CD4-positive, alpha-beta T cell treated with Interleukin-1 beta for 1 hour (primary cell): ENCODE data around the gene LCE1E.

ENCODE experiments used
- DNase-seq, 2 donors: peaks; one replicate each; pipeline ENCODE4 v3.0.0-alpha.2; 2020 to 2022

Gene LCE1E, protein sequence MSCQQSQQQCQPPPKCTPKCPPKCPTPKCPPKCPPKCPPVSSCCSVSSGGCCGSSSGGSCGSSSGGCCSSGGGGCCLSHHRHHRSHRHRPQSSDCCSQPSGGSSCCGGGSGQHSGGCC

DNA sequence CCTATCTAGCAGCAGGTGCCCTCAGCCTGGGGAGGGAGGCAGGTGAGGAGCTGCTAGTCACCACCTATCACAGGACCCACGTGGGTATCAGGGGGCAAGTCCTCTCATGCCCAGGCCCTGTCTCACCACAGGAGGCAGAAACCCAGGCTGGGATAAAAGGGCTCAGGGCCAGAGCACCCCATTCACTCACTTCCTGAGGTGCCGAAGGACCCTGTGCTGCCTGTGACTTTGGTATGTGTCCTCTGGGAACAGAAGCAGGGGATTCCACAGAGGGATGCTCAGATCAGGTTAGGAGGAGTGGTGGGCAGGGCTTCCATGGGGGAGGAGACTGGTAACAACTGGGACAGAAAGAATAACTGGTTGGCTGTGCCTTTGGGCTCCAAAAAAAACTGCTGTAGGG lies at the start of gene LCE1E:
Gene LCE1E, plus strand, starts transcription at position 181 of the 400 bp plus-strand sequence. CDS start 1,043 bp downstream, outside the sequence.
- DNase-seq: no peak

DNA sequence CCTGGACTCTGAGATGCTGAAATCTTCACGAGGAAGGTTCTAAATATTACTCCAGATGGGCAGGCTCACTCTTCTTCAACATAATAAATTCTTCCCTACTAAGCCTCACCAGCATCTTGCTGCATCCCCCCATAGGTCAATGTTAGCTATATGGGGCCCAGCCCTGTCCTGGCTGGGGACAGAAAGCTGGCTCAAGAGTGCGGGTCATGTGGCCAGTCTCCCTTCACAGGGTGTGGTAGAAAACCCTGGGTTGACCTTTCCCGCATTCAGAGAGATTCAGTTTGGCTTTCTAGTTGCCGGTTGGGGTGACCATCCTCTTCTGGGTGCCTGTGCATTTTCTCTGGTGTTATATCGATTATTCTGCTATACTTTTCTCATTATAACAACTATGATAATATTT lies 48.1 kb upstream of the LCE1E start:
- no peak for DNase-seq

DNA sequence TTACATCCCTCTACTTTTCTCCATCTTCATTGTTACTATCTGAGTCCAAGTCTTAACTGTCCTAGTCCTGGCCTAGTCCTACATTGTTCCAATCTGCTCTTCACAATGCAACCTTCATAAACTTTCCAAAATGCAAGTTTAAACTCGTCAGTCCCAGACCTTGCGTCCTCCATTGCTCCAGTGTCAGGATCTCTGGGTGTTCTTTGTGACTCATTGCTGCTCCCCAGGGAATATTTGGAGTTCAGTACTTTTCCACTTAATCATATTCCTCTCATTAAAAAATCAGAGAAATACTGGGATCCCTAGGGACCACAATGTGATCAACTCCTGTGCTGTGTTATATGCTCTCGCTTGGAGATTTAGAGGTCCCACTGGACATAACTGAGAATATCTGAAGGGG lies 46.2 kb upstream of the LCE1E start:
- no peak for DNase-seq

DNA sequence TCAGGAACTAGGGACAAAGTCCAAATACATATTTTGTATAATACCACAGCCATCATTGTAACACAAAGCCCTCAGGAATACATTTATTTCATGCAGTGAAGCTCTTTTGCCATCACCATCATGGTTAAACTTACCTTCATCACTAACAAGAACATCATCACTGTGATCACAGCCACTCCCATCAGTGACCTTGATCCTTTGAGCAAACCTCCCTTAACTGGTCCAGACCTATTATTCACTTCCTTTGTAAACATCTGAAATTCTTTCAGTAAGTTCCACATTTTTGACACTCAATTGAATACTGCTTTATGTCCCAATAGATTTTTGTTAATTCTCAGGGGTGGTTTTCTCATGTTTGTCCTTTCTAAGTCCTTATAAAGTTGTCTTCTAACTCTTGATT lies 44.4 kb upstream of the LCE1E start:
- DNase-seq: no peak

DNA sequence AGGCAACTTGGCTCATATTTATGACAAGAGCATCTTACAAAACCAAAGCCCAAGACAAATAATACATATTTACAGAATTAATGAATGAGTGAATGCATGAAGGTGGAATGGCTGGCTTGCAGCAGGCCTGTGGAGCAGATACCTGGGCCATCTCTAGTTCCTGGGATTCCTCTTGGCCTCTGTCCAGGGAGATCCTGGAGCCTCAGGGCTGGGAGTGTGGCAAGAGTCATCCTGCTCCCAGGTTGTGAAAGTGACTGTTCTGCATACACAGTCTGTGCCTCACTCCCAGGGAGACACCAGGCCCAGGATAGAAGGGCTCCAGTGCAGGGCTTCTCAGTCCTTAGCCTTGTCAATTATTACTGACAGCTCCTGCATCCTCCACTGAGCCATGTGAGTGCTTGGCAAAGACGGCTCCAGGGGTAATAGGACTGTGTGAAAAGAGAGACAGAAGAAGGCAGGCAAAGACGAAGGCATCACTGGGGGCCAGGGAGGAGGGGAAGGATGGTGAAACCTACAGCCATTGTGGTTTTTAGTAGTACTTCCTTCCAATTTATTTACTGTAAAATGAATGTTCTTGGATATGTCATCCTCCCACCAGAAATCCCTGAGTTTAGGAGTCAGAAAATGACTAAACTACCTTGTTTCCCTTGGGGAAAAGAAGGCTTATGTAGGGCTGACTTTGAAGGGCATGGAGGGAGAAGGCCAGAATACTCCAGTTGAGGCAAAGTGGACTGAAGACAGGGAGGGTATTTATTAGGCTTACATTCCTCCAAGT lies 42.5 kb upstream of the LCE1E start:
- no peak for DNase-seq

DNA sequence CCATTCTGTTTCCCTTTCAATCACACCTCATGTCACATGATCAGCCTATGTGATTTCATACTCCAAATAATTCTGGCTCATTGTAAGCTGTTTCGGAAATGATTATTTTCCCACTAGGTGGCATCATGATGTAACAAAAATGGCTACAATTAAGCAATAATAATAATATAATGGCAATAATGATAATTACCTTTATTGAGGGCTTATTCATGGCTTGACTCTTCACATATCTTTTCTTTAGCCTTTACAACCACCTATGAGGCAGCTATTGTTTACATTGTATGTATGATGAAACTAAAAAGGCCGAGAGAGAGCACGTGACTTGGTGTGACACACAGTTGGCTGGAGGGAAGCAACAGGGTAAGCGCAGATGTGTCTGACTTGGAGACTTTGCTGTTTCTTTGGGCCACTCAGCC lies 40.8 kb upstream of the LCE1E start:
- no peak for DNase-seq

DNA sequence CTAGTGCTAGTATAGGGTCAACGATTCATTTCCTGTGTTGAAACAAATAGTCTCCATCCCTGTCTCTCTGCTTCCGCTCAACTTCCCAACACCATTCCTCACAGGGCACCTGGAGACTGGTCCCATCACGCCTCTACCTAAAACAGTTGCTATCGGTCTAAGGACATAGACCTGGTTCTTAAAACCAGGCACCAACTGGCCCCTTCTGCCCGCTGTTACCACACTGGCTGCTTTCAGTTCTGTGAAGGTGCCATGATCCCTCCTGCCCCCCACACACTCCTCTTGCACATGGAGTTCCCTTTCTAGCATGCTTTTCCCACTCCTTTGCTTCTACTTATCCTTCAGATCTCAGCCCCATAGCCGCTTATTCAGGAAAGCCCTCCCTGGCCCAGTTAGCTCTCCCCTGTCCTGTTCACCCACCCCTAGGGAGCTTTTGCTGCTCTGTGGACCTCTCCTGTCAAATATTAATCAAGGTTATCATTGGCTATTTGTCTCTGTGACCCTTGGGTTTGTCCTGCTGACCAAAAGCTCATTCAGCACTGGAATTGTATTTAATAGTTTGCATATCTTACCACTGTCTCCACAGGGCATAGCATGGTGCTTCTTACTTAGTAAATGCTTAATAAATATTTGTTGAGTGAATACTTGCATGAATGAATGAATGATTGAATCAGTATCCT lies 40.2 kb upstream of the LCE1E start:
- no peak for DNase-seq

DNA sequence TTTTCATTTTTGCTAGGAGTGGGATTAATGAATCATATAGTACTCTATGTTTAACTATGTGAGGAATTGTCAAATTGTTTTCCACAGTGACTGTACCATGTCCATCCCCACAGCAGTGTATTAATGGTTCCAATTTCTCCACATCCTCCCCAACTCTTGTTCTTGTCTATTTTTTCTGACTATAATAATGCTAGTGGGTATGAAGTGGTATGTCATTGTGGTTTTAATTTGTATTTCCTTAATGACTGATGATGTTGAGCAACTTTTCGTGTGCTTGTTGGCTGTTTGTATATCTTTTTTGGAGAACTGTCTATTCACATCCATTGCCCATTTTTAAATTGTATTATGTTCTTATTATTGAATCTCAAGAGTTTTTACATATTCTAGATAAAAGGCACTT lies 38.2 kb upstream of the LCE1E start:
- no peak for DNase-seq

DNA sequence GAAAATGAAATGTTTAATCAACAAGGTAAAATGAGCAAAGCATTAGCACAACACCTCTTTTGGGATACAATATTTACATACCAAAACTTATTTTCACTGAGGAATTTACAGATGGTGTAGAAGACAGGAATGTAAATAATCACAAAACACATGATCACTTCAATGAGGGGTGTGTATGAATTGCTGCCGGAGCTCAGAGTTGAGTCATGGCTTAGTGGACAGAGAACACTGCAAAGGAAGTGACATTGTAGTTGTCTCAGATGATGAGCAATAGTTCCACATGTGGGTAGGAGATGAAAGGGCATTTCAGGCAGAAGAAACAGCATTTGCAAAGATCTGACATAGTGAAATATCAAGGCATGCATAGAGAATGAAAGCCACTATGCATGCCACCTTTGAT lies 33.8 kb upstream of the LCE1E start:
- DNase-seq: no peak

DNA sequence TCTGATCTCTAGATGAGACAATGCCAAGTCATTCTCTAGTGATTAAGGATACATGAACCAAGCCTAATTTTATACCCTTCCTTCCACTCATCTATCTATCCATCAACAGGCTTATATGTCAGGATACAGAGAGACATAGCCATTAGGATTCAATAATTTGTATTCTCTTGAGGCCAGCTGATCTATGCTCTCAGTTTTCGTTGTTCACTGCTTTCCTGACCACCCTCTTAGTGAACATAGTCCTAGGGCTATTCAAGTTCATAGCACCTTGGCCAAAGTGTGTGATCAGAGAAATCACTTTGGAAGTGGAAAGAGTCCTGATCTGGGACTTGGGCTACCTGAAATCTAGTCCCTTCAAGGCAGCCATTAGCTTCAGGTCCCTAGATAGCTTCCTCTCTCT lies 32.5 kb upstream of the LCE1E start:
- DNase-seq: no peak

DNA sequence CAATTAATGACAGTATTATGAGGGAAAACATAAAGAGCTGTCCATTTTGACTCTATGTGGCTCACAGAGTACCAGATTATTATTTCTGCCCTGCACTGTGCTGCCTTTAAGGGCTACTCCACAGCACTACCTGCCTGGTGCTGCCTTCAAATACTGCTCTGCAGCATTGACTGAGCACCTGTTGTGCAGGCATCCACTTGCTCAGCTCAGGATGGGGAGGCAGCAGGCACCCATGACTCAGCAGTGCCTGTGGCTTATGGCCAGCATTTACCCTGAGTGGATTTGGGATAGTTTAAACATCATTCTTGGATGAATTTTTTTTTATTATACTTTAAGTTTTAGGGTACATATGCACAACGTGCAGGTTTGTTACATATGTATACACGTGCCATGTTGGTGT lies 29.2 kb upstream of the LCE1E start:
- no peak for DNase-seq

DNA sequence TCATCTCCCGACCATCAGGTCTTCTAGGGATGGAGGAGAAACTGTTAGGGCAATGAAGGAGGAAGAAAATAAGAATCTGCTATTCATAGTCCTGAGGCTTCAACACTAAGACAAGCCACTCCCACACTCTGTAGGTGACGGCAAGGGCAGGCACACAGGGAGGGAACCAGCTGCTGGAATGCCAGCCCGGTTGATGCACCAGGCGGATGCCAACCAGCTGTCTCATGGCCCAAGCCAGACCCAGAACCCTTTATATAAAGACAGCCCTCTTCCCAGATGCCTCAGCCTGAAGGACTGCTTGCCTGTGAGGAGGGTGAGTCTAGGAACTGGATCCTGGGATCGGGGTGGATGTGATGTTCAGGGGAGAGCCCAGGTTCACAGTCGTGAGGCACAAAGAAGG lies 28.3 kb upstream of the LCE1E start, which contains the start of gene KPRP:
Gene KPRP, plus strand, starts transcription at position 279 of the 400 bp plus-strand sequence. CDS start 1,564 bp downstream, outside the sequence.
- DNase-seq: no peak

DNA sequence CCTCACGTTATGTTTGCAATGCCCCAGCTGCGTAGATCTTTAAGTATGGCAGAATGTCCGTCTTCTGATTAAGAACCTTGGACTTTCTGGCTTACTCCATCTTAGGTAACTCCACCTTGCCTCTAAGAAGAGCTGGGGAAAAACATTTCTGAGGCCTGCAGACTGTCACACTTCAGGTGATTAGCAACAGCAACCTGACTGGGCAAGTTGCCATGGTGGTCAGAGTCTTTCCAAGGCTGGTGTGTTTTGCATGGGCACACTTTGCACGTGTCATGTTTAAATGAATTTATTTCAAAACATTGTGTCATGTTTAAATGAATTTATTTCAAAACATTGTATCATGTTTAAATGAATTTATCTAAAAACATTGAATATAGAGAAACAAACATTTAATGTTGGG lies 27.4 kb upstream of the LCE1E start:
- no peak for DNase-seq

DNA sequence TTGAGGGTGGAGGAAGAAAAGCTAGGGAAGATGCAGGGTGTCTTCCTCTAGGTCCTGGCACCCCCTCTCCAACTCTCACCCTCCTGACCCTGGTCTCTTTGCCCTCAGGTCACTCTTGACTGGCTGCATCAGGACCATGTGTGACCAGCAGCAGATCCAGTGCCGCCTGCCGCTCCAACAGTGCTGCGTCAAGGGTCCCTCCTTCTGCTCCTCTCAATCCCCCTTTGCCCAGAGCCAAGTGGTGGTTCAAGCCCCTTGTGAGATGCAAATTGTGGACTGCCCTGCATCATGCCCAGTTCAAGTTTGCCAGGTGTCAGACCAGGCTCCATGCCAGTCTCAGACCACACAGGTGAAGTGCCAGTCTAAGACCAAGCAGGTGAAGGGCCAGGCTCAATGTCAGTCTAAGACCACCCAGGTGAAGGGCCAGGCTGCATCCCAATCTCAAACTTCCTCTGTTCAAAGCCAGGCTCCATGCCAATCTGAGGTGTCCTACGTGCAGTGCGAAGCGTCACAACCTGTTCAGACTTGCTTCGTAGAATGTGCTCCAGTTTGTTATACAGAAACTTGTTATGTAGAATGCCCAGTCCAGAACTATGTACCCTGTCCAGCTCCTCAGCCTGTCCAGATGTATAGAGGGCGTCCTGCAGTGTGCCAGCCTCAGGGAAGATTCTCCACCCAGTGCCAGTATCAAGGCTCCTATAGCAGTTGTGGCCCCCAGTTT lies 26.4 kb upstream of the LCE1E start:
- DNase-seq: no peak

DNA sequence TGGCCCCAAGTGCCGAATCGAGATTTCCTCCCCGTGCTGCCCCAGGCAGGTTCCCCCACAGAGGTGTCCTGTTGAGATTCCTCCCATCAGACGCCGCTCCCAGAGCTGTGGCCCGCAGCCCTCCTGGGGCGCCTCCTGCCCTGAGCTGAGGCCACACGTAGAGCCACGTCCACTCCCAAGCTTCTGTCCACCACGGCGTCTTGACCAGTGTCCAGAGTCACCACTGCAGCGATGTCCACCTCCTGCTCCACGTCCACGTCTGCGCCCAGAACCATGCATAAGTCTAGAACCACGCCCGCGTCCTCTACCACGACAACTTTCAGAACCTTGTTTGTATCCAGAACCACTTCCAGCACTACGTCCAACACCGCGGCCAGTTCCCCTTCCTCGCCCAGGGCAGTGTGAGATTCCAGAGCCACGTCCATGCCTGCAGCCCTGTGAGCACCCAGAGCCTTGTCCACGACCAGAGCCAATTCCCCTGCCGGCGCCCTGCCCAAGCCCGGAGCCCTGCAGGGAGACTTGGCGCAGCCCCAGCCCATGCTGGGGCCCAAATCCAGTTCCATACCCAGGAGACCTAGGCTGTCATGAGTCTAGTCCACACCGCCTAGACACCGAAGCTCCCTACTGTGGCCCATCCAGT lies 25.4 kb upstream of the LCE1E start:
- DNase-seq: no peak

DNA sequence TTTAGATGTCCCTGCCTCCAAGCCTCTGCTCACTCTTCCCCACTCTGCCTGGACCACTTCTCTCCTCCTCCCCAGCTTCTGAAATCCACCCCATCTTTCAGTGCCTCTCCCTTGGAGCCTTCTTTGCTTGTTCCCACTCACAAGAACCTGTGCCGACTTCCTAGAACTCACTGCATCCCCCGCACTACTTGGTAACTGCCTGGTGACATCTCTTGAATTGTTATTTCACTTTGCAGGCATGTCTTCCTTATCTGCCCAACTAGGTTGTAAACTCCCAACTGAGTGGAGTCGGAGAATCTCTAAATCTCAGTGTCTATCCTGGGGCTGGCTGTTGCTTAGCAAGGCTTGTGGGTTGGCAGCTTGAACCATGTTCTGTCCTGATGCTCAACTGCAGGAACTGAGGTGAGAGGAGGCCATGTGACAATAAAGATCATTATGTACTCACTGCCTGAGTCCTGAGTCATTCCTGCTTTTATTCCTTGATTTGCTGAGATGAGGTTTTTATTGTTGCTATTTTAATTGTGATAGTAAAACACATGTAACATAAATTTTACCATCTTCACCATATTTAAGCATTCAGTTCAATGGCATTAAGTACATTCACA lies 24.3 kb upstream of the LCE1E start:
- DNase-seq: no peak

DNA sequence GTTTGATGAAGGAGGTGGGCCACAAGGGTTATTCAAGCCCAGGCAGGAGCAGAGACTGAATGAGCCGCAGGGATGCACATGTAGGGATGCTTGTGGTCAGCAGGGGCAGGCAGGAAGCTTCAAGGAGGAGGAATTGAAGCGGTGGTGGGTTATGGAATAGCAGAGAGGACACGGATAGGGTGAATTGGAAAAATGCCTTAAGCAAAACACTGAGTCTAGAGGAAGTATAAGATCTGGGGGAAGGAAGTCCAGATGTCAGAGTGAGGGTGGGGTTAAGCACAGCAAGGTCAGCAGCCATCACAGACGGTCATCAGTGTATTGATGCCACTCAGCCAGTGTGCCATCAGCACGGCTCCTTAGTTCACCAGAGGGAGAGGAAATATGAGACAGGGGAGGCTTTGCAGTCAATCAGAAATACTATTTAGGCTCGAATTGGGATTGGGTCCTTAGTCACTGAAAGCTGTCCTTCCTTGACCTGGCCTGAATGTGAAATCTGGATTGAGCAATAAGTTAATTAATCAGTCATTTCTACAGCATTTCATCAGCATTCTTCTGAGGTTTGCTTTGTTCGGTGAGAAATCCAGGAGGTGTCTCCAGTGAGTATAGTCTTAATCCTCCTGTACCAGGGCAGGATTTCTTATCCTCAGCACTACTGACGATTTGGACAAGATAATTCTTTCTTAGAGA lies 17.1 kb upstream of the LCE1E start:
- no peak for DNase-seq

DNA sequence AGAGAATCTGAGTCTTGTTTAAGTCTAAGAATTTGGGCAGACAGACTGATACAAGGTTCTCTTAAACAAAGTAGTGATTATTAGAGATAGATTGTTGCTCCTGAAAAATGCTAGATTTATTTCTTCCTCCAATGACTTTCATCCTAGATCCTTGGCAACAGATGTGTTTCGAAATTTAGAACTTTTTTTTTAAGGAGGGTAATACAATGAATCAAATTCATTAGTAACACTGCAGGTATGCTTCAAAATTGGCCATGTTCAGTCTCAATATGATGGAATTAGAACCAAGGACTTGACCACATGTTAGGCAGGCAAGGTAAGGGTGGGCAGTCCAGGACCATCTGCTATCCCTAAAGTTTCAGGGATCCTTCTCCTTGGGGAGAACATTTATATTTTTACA lies 15.6 kb upstream of the LCE1E start:
- no peak for DNase-seq

DNA sequence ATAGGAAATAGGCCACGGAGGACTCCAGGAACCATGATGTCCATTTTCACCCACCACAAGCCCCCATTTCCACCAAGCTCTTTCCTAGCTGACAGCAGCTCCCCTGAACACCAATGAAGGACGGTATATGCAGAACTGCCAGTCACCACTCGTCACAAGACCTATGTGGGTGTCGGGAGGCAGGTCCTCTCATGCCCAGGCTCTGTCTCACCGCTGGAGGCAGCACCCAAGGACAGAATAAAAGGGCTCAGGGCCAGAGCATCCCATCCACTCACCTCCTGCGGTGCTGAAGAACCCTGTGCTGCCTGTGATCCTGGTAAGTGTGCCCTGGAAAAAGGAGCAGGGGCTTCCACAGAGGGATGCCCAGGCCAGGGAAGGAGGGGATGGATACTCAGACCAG lies 11.2 kb upstream of the LCE1E start, which contains the start of gene LCE1F:
Gene LCE1F, plus strand, starts transcription at position 266 of the 400 bp plus-strand sequence. CDS start 1,232 bp downstream, outside the sequence.
- DNase-seq: no peak

DNA sequence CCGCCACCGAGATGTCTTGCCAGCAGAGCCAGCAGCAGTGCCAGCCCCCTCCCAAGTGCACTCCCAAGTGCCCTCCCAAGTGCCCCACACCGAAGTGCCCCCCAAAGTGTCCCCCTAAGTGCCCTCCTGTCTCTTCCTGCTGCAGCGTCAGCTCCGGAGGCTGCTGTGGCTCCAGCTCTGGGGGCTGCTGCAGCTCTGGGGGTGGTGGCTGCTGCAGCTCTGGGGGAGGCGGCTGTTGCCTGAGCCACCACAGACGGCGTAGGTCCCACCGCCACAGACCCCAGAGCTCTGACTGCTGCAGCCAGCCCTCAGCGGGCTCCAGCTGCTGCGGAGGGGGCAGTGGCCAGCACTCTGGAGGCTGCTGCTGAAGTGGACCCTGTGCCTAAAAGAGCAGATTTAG lies 9.7 kb upstream of the LCE1E start:
- DNase-seq: no peak

DNA sequence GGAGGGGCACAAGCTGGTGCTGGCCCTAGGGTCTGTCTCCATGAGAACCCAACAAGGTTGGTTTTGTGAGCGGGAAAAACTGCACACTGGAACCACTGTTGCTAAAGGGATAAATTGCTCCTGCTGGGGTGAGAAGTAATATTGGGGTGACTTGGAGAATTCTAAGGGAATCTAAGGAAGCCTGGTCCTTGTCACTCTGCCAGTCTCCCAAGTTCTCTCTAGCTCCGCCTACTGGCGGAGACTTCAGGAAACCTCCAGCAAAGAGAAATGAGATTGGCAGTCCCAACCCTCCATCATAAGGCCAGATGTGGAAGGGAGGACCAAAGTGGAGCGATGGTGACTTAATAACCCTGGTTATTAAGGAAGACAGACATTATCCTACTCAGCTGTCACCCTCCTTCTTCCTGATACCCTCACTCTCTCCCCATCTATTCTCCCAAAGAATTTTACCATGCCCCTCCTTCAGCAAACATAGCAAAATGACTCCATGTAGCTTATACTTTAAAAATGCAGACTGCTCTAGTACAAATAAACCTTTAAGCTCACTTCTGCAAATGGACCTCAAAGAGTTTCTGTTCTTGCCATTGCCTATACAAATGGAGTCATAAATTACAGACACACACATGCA lies 8.4 kb upstream of the LCE1E start:
- no peak for DNase-seq
